GM12878 (cell line): ENCODE results near the gene DTD1. TPM values are rescaled to one million over a fixed set of nuclear protein-coding genes. Genes with fewer than 3 reads are reported as not detected.

Source experiments
- HCFC1 ChIP-seq: fragments of 150-350 bp; IDR thresholded peaks from 2 replicates; pipeline ENCODE4 v1.6.1; 2014; ENCODE audit warnings: low read length
- PAX5 ChIP-seq: IDR thresholded peaks from 2 replicates; pipeline ENCODE4 v1.6.1; 2011; ENCODE audit warnings: low read depth, low read length, borderline replicate concordance
- SMAD1 ChIP-seq: fragments of 450-650 bp; IDR thresholded peaks from 2 replicates; pipeline ENCODE4 v1.6.1; 2018; ENCODE audit warnings: mild to moderate bottlenecking, low read depth; ENCODE audit not compliant: partially characterized antibody
- YBX1 ChIP-seq: fragments of 450-650 bp; IDR thresholded peaks from 2 replicates; pipeline ENCODE4 v1.6.1; 2016; ENCODE audit warnings: antibody characterized with exemption
- polyA plus RNA-seq, 11 experiments: library from polyadenylated mRNA; depleted of rRNA in 4 of 11; unstranded in 6 of 11; stranded (reverse) in 5 of 11; fragments of >200 nt; fragmentation: Nextera tagmentation in 4 of 11; fragmentation: Illumina TruSeq in 1 of 11; extraction: Ambion mirVana in 4 of 11; extraction: Trizol in 1 of 11; gene quantifications; 1 replicate in 1 of 11; 2 replicates in 10 of 11; pipeline versions ENCODE4 v1.2.1 to v1.2.3, GENCODE V29; 2011 to 2016; ENCODE audit warnings: inconsistent platforms in 2 of 11, missing spikeins in 2 of 11, low read depth in 1 of 11
- total RNA-seq, 4 experiments: library from RNA; depleted of rRNA in 3 of 4; stranded (reverse); fragments of >200 nt in 3 of 4; fragmentation: Illumina TruSeq in 1 of 4; extraction: Trizol in 1 of 4; gene quantifications; 2 replicates each; pipeline versions ENCODE4 v1.2.1 to v1.2.3, GENCODE V29; 2013 to 2021
- TF ChIP-seq, protein P1 (sequence below): fragments of 450-650 bp; IDR thresholded peaks from 2 replicates; pipeline ENCODE4 v1.6.1; 2016; ENCODE audit warnings: mild to moderate bottlenecking, moderate library complexity, borderline replicate concordance
- TF ChIP-seq, protein P2 (sequence below): IDR thresholded peaks from 2 replicates; pipeline ENCODE4 v1.6.1; 2011; ENCODE audit warnings: low read depth, low read length, improper control_type of control experiment, borderline replicate concordance
- TF ChIP-seq, protein P3 (sequence below): IDR thresholded peaks from 2 replicates; pipeline ENCODE4 v1.6.1; 2012; ENCODE audit warnings: improper control_type of control experiment, low read depth, low read length; ENCODE audit not compliant: insufficient replicate concordance
- TF ChIP-seq, protein P4 (sequence below): fragments of 450-650 bp; formaldehyde crosslinking; IDR thresholded peaks from 2 replicates; pipeline ENCODE4 v1.4.0; 2020; ENCODE audit warnings: mild to moderate bottlenecking, moderate library complexity
- TF ChIP-seq, protein P5 (sequence below): fragments of 450-650 bp; IDR thresholded peaks from 2 replicates; pipeline ENCODE4 v1.6.1; 2017; ENCODE audit warnings: mild to moderate bottlenecking, moderate library complexity

Gene DTD1
- total and polyA plus RNA-seq, 10 of the 15 experiments (the other 5 are each of a cell fraction or from before 2014, with no cell fraction given), result 24.3 to 99.8 (median 63.3) TPM

GRCh38 chr20:18793625-18794427 is 206.0 kb downstream of the DTD1 start (continued):
- TF ChIP-seq, protein P1, sequence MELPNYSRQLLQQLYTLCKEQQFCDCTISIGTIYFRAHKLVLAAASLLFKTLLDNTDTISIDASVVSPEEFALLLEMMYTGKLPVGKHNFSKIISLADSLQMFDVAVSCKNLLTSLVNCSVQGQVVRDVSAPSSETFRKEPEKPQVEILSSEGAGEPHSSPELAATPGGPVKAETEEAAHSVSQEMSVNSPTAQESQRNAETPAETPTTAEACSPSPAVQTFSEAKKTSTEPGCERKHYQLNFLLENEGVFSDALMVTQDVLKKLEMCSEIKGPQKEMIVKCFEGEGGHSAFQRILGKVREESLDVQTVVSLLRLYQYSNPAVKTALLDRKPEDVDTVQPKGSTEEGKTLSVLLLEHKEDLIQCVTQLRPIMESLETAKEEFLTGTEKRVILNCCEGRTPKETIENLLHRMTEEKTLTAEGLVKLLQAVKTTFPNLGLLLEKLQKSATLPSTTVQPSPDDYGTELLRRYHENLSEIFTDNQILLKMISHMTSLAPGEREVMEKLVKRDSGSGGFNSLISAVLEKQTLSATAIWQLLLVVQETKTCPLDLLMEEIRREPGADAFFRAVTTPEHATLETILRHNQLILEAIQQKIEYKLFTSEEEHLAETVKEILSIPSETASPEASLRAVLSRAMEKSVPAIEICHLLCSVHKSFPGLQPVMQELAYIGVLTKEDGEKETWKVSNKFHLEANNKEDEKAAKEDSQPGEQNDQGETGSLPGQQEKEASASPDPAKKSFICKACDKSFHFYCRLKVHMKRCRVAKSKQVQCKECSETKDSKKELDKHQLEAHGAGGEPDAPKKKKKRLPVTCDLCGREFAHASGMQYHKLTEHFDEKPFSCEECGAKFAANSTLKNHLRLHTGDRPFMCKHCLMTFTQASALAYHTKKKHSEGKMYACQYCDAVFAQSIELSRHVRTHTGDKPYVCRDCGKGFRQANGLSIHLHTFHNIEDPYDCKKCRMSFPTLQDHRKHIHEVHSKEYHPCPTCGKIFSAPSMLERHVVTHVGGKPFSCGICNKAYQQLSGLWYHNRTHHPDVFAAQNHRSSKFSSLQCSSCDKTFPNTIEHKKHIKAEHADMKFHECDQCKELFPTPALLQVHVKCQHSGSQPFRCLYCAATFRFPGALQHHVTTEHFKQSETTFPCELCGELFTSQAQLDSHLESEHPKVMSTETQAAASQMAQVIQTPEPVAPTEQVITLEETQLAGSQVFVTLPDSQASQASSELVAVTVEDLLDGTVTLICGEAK, result peak; percentile 93
- TF ChIP-seq, protein P2, sequence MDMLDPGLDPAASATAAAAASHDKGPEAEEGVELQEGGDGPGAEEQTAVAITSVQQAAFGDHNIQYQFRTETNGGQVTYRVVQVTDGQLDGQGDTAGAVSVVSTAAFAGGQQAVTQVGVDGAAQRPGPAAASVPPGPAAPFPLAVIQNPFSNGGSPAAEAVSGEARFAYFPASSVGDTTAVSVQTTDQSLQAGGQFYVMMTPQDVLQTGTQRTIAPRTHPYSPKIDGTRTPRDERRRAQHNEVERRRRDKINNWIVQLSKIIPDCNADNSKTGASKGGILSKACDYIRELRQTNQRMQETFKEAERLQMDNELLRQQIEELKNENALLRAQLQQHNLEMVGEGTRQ, result peak; percentile 96
- TF ChIP-seq, protein P3, sequence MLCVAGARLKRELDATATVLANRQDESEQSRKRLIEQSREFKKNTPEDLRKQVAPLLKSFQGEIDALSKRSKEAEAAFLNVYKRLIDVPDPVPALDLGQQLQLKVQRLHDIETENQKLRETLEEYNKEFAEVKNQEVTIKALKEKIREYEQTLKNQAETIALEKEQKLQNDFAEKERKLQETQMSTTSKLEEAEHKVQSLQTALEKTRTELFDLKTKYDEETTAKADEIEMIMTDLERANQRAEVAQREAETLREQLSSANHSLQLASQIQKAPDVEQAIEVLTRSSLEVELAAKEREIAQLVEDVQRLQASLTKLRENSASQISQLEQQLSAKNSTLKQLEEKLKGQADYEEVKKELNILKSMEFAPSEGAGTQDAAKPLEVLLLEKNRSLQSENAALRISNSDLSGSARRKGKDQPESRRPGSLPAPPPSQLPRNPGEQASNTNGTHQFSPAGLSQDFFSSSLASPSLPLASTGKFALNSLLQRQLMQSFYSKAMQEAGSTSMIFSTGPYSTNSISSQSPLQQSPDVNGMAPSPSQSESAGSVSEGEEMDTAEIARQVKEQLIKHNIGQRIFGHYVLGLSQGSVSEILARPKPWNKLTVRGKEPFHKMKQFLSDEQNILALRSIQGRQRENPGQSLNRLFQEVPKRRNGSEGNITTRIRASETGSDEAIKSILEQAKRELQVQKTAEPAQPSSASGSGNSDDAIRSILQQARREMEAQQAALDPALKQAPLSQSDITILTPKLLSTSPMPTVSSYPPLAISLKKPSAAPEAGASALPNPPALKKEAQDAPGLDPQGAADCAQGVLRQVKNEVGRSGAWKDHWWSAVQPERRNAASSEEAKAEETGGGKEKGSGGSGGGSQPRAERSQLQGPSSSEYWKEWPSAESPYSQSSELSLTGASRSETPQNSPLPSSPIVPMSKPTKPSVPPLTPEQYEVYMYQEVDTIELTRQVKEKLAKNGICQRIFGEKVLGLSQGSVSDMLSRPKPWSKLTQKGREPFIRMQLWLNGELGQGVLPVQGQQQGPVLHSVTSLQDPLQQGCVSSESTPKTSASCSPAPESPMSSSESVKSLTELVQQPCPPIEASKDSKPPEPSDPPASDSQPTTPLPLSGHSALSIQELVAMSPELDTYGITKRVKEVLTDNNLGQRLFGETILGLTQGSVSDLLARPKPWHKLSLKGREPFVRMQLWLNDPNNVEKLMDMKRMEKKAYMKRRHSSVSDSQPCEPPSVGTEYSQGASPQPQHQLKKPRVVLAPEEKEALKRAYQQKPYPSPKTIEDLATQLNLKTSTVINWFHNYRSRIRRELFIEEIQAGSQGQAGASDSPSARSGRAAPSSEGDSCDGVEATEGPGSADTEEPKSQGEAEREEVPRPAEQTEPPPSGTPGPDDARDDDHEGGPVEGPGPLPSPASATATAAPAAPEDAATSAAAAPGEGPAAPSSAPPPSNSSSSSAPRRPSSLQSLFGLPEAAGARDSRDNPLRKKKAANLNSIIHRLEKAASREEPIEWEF, result no peak
- TF ChIP-seq, protein P4, sequence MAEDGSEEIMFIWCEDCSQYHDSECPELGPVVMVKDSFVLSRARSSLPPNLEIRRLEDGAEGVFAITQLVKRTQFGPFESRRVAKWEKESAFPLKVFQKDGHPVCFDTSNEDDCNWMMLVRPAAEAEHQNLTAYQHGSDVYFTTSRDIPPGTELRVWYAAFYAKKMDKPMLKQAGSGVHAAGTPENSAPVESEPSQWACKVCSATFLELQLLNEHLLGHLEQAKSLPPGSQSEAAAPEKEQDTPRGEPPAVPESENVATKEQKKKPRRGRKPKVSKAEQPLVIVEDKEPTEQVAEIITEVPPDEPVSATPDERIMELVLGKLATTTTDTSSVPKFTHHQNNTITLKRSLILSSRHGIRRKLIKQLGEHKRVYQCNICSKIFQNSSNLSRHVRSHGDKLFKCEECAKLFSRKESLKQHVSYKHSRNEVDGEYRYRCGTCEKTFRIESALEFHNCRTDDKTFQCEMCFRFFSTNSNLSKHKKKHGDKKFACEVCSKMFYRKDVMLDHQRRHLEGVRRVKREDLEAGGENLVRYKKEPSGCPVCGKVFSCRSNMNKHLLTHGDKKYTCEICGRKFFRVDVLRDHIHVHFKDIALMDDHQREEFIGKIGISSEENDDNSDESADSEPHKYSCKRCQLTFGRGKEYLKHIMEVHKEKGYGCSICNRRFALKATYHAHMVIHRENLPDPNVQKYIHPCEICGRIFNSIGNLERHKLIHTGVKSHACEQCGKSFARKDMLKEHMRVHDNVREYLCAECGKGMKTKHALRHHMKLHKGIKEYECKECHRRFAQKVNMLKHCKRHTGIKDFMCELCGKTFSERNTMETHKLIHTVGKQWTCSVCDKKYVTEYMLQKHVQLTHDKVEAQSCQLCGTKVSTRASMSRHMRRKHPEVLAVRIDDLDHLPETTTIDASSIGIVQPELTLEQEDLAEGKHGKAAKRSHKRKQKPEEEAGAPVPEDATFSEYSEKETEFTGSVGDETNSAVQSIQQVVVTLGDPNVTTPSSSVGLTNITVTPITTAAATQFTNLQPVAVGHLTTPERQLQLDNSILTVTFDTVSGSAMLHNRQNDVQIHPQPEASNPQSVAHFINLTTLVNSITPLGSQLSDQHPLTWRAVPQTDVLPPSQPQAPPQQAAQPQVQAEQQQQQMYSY (CRISPR knock-in tag), result no peak
- TF ChIP-seq, protein P5, sequence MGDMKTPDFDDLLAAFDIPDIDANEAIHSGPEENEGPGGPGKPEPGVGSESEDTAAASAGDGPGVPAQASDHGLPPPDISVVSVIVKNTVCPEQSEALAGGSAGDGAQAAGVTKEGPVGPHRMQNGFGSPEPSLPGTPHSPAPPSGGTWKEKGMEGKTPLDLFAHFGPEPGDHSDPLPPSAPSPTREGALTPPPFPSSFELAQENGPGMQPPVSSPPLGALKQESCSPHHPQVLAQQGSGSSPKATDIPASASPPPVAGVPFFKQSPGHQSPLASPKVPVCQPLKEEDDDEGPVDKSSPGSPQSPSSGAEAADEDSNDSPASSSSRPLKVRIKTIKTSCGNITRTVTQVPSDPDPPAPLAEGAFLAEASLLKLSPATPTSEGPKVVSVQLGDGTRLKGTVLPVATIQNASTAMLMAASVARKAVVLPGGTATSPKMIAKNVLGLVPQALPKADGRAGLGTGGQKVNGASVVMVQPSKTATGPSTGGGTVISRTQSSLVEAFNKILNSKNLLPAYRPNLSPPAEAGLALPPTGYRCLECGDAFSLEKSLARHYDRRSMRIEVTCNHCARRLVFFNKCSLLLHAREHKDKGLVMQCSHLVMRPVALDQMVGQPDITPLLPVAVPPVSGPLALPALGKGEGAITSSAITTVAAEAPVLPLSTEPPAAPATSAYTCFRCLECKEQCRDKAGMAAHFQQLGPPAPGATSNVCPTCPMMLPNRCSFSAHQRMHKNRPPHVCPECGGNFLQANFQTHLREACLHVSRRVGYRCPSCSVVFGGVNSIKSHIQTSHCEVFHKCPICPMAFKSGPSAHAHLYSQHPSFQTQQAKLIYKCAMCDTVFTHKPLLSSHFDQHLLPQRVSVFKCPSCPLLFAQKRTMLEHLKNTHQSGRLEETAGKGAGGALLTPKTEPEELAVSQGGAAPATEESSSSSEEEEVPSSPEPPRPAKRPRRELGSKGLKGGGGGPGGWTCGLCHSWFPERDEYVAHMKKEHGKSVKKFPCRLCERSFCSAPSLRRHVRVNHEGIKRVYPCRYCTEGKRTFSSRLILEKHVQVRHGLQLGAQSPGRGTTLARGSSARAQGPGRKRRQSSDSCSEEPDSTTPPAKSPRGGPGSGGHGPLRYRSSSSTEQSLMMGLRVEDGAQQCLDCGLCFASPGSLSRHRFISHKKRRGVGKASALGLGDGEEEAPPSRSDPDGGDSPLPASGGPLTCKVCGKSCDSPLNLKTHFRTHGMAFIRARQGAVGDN, result no peak
- TF ChIP-seq HCFC1 (peak; percentile 96), PAX5 (0 out of 2 replicates have a peak, but pooled peaks have one; percentile 6), SMAD1 (peak; percentile 57), YBX1 (no peak)
